ENCODE data around the gene RNF157.

The RNF157 gene

GRCh38 chr17:76204277-76204676, 36.0 kb downstream of the RNF157 start:
- no peak for TF ChIP-seq CTCF (IDR thresholded peaks at IDR 0.05; ENCODE audit: extremely low read depth, missing control alignments)
- no peak for DNase-seq (ENCODE audit: low spot score)

GRCh38 chr17:76200354-76200753, 39.9 kb downstream of the RNF157 start:
- DNase-seq (ENCODE audit: low spot score): no peak
- no peak for TF ChIP-seq CTCF (IDR thresholded peaks at IDR 0.05; ENCODE audit: extremely low read depth, missing control alignments)

GRCh38 chr17:76199469-76199868, 40.8 kb downstream of the RNF157 start:
- DNase-seq (ENCODE audit: low spot score): no peak

GRCh38 chr17:76198702-76199101, 41.6 kb downstream of the RNF157 start:
- DNase-seq (ENCODE audit: low spot score): no peak
- TF ChIP-seq CTCF (IDR thresholded peaks at IDR 0.05; ENCODE audit: extremely low read depth, missing control alignments): no peak

More at GRCh38 chr17:76199469-76199868, 40.8 kb downstream of the RNF157 start:
- no peak for TF ChIP-seq CTCF (IDR thresholded peaks at IDR 0.05; ENCODE audit: extremely low read depth, missing control alignments)

GRCh38 chr17:76197911-76198310, 42.4 kb downstream of the RNF157 start:
- TF ChIP-seq CTCF (IDR thresholded peaks at IDR 0.05; ENCODE audit: extremely low read depth, missing control alignments): no peak
- no peak for DNase-seq (ENCODE audit: low spot score)

GRCh38 chr17:76196675-76197074, 43.6 kb downstream of the RNF157 start:
- no peak for DNase-seq (ENCODE audit: low spot score)
- TF ChIP-seq CTCF (IDR thresholded peaks at IDR 0.05; ENCODE audit: extremely low read depth, missing control alignments): no peak

GRCh38 chr17:76195281-76196096, 44.8 kb downstream of the RNF157 start:
- TF ChIP-seq CTCF (IDR thresholded peaks at IDR 0.05; ENCODE audit: extremely low read depth, missing control alignments): no peak
- no peak for DNase-seq (ENCODE audit: low spot score)
